Loucy (cell line): ENCODE measurements around the gene FPR1.
"Not testable (repeated sequence)": the region's sequence is repeated elsewhere in the genome, so short reads cannot be mapped to it uniquely, and the experiment has no call there.

Source experiments
- H2AFZ ChIP-seq: fragments of 200-600 bp; sonication (generic); 2 replicates; pipeline ENCODE4 v1.6.0; 2016; ENCODE audit warnings: antibody characterized with exemption, mild to moderate bottlenecking, low read length, moderate library complexity
- H3F3A ChIP-seq: fragments of 200-600 bp; 2 replicates; pipeline ENCODE4 v1.6.0; 2016; ENCODE audit warnings: antibody characterized with exemption, low read depth, mild to moderate bottlenecking
- H3K27me3 ChIP-seq: fragments of 200-600 bp; sonication (generic); 2 replicates; pipeline ENCODE4 v1.6.1; 2014; ENCODE audit warnings: low read length, mild to moderate bottlenecking; ENCODE audit not compliant: insufficient read depth, poor library complexity, severe bottlenecking
- H3K36me3 ChIP-seq: fragments of 200-600 bp; sonication (generic); 2 replicates; pipeline ENCODE4 v1.6.1; 2016; ENCODE audit warnings: low read length; ENCODE audit not compliant: insufficient read depth
- H3K4me1 ChIP-seq: fragments of 200-600 bp; sonication (generic); 2 replicates; pipeline ENCODE4 v1.5.1; 2014; ENCODE audit warnings: low read length, mild to moderate bottlenecking; ENCODE audit not compliant: insufficient read depth, poor library complexity, severe bottlenecking
- H3K4me2 ChIP-seq: fragments of 200-600 bp; sonication (generic); 2 replicates; pipeline ENCODE4 v1.6.0; 2014; ENCODE audit warnings: antibody characterized with exemption, low read length, low read depth, mild to moderate bottlenecking; ENCODE audit not compliant: poor library complexity, severe bottlenecking
- H3K4me3 ChIP-seq: fragments of 200-600 bp; sonication (generic); 2 replicates; pipeline ENCODE4 v1.5.1; 2014; ENCODE audit warnings: low read length, mild to moderate bottlenecking, mixed read lengths; ENCODE audit not compliant: poor library complexity, severe bottlenecking
- H3K79me2 ChIP-seq: fragments of 200-600 bp; sonication (generic); 2 replicates; pipeline ENCODE4 v1.6.1; 2014; ENCODE audit warnings: low read length; ENCODE audit not compliant: insufficient read depth
- H3K9ac ChIP-seq: fragments of 200-600 bp; sonication (generic); 2 replicates; pipeline ENCODE4 v1.6.0; 2014; ENCODE audit warnings: mild to moderate bottlenecking, low read depth, low read length, moderate library complexity; ENCODE audit not compliant: poor library complexity, severe bottlenecking
- H3K9me2 ChIP-seq: fragments of 200-600 bp; sonication (generic); replicated peaks from 2 replicates; pipeline ENCODE4 v1.6.1; 2016; ENCODE audit warnings: low read depth, low read length, mixed read lengths
- H3K9me3 ChIP-seq: fragments of 200-600 bp; sonication (generic); 2 replicates; pipeline ENCODE4 v1.6.1; 2014; ENCODE audit warnings: mild to moderate bottlenecking, antibody characterized with exemption, low read length, low read depth; ENCODE audit not compliant: insufficient read depth
- H4K20me1 ChIP-seq: fragments of 200-600 bp; sonication (generic); 2 replicates; pipeline ENCODE4 v1.6.0; 2014; ENCODE audit warnings: antibody characterized with exemption, low read length, mild to moderate bottlenecking; ENCODE audit not compliant: insufficient read depth, poor library complexity, severe bottlenecking
- CTCF ChIP-seq: fragments of 200-600 bp; sonication (generic); conservative IDR thresholded peaks from 2 replicates; pipeline ENCODE4 v1.5.1; 2014; ENCODE audit warnings: mild to moderate bottlenecking, antibody characterized with exemption, low read length
- EZH2phosphoT487 ChIP-seq: fragments of 200-600 bp; IDR thresholded peaks from 2 replicates; pipeline ENCODE4 v1.6.1; 2018; ENCODE audit warnings: antibody characterized with exemption, mild to moderate bottlenecking, moderate library complexity, borderline replicate concordance

FPR1 gene

GRCh38 chr19:51742789-51743188, 8.9 kb downstream of the FPR1 start:
- H3F3A ChIP-seq = no peaks in the 10 kb centered on the region
- H3K27me3 ChIP-seq = no peaks in the 10 kb centered on the region
- no peaks in the 10 kb centered on the region for H3K4me1 ChIP-seq
- H3K9ac ChIP-seq = no peak overlapping the region
- H3K36me3 ChIP-seq = no peaks in the 10 kb centered on the region
- H3K9me2 ChIP-seq = no peaks in the 10 kb centered on the region
- no peak overlapping the region for H3K4me2 ChIP-seq
- TF ChIP-seq CTCF (no peak), EZH2phosphoT487 (no peak)
- no peak overlapping the region for H2AFZ ChIP-seq
- no peaks in the 10 kb centered on the region for H4K20me1 ChIP-seq
- no peaks in the 10 kb centered on the region for H3K79me2 ChIP-seq
- H3K4me3 ChIP-seq = no peak overlapping the region
- H3K9me3 ChIP-seq = no peaks in the 10 kb centered on the region; the same call in 1 of the 2 replicates

GRCh38 chr19:51740356-51740755, 11.3 kb downstream of the FPR1 start:
- Histone ChIP-seq H3K9me2 (no peaks in the 10 kb centered on the region), H3F3A (no peaks in the 10 kb centered on the region), H3K79me2 (no peaks in the 10 kb centered on the region), H3K4me3 (no peak overlapping the region), H4K20me1 (no peaks in the 10 kb centered on the region), H3K9ac (no peak overlapping the region), H3K4me2 (no peak overlapping the region), H2AFZ (no peak overlapping the region), H3K36me3 (no peaks in the 10 kb centered on the region), H3K4me1 (no peaks in the 10 kb centered on the region), H3K9me3 (no peaks in the 10 kb centered on the region), H3K27me3 (no peaks in the 10 kb centered on the region)
- no peak for TF ChIP-seq CTCF
- no peak for TF ChIP-seq EZH2phosphoT487

GRCh38 chr19:51739466-51740213, 12.0 kb downstream of the FPR1 start:
- Histone ChIP-seq H3F3A (no peaks in the 10 kb centered on the region), H3K9ac (no peak overlapping the region), H2AFZ (no peak overlapping the region), H3K4me1 (no peaks in the 10 kb centered on the region), H3K4me2 (no peak overlapping the region), H3K36me3 (no peaks in the 10 kb centered on the region), H4K20me1 (no peaks in the 10 kb centered on the region), H3K27me3 (no peaks in the 10 kb centered on the region), H3K79me2 (no peaks in the 10 kb centered on the region), H3K4me3 (no peak overlapping the region), H3K9me3 (no peaks in the 10 kb centered on the region), H3K9me2 (no peaks in the 10 kb centered on the region)
- TF ChIP-seq EZH2phosphoT487 (no peak), CTCF (no peak)

GRCh38 chr19:51738523-51738922, 13.2 kb downstream of the FPR1 start:
- H3K9me2 ChIP-seq, H3K36me3 ChIP-seq, H3K4me1 ChIP-seq, H3K9me3 ChIP-seq, H3K9ac ChIP-seq, H3F3A ChIP-seq, H2AFZ ChIP-seq, H4K20me1 ChIP-seq, H3K79me2 ChIP-seq, H3K4me2 ChIP-seq, H3K4me3 ChIP-seq, H3K27me3 ChIP-seq: not testable (repeated sequence)
